ENCODE results near the gene NYAP2. TPM values are rescaled to one million over a fixed set of nuclear protein-coding genes. Genes with fewer than 3 reads are reported as not detected.

The NYAP2 gene
- total RNA-seq, 1 donor from 2014 or later, result not detected

DNA sequence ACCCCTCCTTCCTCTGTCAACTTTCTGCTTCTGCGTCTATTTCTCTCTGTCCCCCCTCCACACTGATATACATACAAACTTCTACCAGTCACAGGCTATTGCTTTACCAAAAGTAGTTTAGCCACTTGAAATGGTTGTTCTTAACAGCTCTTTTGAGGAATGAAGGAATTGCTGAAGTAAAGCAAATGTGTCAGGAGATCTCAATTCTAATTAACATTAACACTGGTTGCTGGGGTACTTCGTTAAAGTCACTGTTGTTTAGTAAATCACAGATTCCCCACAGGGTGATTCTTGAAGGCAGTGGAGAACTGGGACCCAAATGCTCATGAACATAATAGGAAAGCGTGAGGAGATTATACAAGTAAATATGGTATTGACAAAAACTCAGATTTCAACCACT, 232.8 kb downstream of the NYAP2 start:
- intact Hi-C loops (cut with micrococcal nuclease), result no loop called here
- TF ChIP-seq, protein P1, sequence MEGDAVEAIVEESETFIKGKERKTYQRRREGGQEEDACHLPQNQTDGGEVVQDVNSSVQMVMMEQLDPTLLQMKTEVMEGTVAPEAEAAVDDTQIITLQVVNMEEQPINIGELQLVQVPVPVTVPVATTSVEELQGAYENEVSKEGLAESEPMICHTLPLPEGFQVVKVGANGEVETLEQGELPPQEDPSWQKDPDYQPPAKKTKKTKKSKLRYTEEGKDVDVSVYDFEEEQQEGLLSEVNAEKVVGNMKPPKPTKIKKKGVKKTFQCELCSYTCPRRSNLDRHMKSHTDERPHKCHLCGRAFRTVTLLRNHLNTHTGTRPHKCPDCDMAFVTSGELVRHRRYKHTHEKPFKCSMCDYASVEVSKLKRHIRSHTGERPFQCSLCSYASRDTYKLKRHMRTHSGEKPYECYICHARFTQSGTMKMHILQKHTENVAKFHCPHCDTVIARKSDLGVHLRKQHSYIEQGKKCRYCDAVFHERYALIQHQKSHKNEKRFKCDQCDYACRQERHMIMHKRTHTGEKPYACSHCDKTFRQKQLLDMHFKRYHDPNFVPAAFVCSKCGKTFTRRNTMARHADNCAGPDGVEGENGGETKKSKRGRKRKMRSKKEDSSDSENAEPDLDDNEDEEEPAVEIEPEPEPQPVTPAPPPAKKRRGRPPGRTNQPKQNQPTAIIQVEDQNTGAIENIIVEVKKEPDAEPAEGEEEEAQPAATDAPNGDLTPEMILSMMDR (IDR thresholded peaks at IDR 0.05; ENCODE audit: borderline replicate concordance), result no peak

DNA sequence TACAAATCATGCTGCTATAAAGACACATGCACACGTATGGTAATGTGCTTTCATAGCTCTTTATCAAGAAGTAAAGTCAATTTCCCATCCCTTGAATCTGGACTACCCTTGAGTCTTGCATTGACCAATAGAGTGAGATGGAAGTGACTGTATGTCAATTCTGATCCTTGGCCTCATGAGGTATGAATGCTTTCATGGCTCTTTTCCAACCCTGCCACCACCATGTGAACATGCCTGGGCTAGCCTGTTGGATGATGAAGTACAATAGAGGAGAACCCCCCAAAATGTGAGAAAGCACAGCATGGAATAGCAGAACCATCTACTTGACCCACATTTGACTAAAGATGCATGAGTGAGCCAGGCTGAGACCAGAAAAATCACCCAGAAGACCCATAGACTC, 237.0 kb downstream of the NYAP2 start:
- intact Hi-C loops (cut with micrococcal nuclease), result no loop called here
- H3K27me3 ChIP-seq (ENCODE audit: low read depth), result peaks cover 11% of the 10 kb centered on the region
- H3K4me3 ChIP-seq, result no peak overlapping the region
- H3K9me3 ChIP-seq (replicated peaks), result no peaks in the 10 kb centered on the region
- H3K27ac ChIP-seq (replicated peaks), result no peak overlapping the region
- no peaks in the 10 kb centered on the region for H3K4me1 ChIP-seq
- no peaks in the 10 kb centered on the region for H3K36me3 ChIP-seq
- DNase-seq, result no peak
- TF ChIP-seq, protein P1 (IDR thresholded peaks at IDR 0.05; ENCODE audit: borderline replicate concordance), result no peak

More for the DNA sequence above, 232.8 kb downstream of the NYAP2 start:
- Histone ChIP-seq H3K4me1 (no peaks in the 10 kb centered on the region), H3K27ac (replicated peaks) (no peak overlapping the region), H3K4me3 (no peak overlapping the region), H3K9me3 (replicated peaks) (no peaks in the 10 kb centered on the region), H3K27me3 (ENCODE audit: low read depth) (peaks cover 16% of the 10 kb centered on the region), H3K36me3 (no peaks in the 10 kb centered on the region)
- no peak for DNase-seq

DNA sequence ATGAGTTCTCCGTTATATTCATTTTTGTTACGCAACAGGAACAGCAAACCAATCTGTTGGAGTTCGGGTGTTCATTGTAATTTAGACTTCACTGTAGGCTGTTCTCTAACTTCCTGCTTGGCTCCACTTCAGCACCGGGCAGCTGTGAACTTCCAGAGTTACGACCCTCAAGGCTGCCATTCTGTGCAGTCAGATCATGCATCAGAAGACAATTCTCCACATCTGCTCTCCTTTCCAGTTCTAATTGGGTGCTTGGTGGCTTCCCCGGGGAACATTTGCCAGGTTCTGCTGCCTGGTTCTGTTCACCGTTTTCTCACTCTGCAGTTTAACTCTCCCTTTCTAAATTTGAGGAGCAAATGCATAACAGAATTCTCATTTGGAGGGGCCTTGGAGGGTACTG, 237.7 kb downstream of the NYAP2 start:
- intact Hi-C loops (cut with micrococcal nuclease), result no loop called here
- Histone ChIP-seq H3K4me3 (no peak overlapping the region), H3K9me3 (replicated peaks) (no peaks in the 10 kb centered on the region), H3K36me3 (no peaks in the 10 kb centered on the region), H3K27me3 (ENCODE audit: low read depth) (peaks cover 4% of the 10 kb centered on the region), H3K27ac (replicated peaks) (no peak overlapping the region), H3K4me1 (no peaks in the 10 kb centered on the region)
- DNase-seq, result no peak
- TF ChIP-seq, protein P1 (IDR thresholded peaks at IDR 0.05; ENCODE audit: borderline replicate concordance), result no peak

GRCh38 chr2:225640550-225640949, 241.0 kb downstream of the NYAP2 start:
- Histone ChIP-seq H3K9me3 (replicated peaks) (peaks cover 7% of the 10 kb centered on the region), H3K27me3 (ENCODE audit: low read depth) (no peaks in the 10 kb centered on the region), H3K4me1 (no peaks in the 10 kb centered on the region), H3K36me3 (no peaks in the 10 kb centered on the region), H3K4me3 (no peak overlapping the region), H3K27ac (replicated peaks) (no peak overlapping the region)
- no peak for DNase-seq
- TF ChIP-seq, protein P1 (IDR thresholded peaks at IDR 0.05; ENCODE audit: borderline replicate concordance), result no peak
- intact Hi-C loops (cut with micrococcal nuclease), result no loop called here

DNA sequence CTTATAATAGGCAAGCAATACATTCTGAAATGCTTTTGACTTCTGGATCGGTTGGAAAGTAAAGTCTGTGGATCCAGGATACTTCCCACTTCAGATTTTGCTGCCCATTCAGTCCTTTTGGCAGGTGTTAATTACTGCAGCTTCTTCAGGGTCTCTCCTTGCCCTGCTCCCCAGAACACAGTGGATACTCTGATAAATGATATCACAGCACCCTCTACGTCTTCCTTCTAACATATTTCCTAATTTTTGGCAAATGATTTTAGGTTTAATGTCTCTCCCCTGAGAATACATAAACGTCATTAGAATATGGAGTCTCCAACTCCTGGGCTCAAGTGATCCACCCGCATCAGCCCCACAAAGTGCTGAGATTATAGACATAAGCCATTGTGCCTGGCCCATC, 249.8 kb downstream of the NYAP2 start:
- no peak overlapping the region for H3K4me3 ChIP-seq
- peaks cover 3% of the 10 kb centered on the region for H3K9me3 ChIP-seq (replicated peaks)

More for the DNA sequence above, 249.8 kb downstream of the NYAP2 start:
- Histone ChIP-seq H3K27ac (replicated peaks) (no peak overlapping the region), H3K36me3 (no peaks in the 10 kb centered on the region), H3K27me3 (ENCODE audit: low read depth) (peaks cover 33% of the 10 kb centered on the region), H3K4me1 (no peaks in the 10 kb centered on the region)
- intact Hi-C loops (cut with micrococcal nuclease), result no loop called here
- TF ChIP-seq, protein P1 (IDR thresholded peaks at IDR 0.05; ENCODE audit: borderline replicate concordance), result no peak
- DNase-seq, result no peak
